SK-N-SH treated with all-trans-retinoic acid at 6 μM for 48 hours (cell line): ENCODE results near the gene TMEM131L.

Experiments used
- ISL1 ChIP-seq: fragments of 250-450 bp; sonication (Bioruptor Pico); IDR thresholded peaks from 2 replicates; pipeline ENCODE4 v2.1.2; 2022; ENCODE audit warnings: mild to moderate bottlenecking, moderate library complexity
- PATZ1 ChIP-seq: fragments of 250-450 bp; sonication (Bioruptor Pico); IDR thresholded peaks from 2 replicates; pipeline ENCODE4 v1.8.0; 2020; ENCODE audit warnings: mild to moderate bottlenecking, moderate library complexity, borderline replicate concordance
- SNAI2 ChIP-seq: fragments of 250-450 bp; sonication (Bioruptor Pico); IDR thresholded peaks from 2 replicates; pipeline ENCODE4 v1.5.0; 2020; ENCODE audit warnings: mild to moderate bottlenecking, moderate library complexity
- ZFP30 ChIP-seq: fragments of 450-650 bp; formaldehyde crosslinking; IDR thresholded peaks from 2 replicates; pipeline ENCODE4 v1.5.0; 2022; ENCODE audit warnings: mild to moderate bottlenecking, moderate library complexity

GRCh38 chr4:153479101-153479500 lies 12.9 kb downstream of the TMEM131L start:
- TF ChIP-seq ISL1, result no peak
- TF ChIP-seq ZFP30, result no peak
- no peak for TF ChIP-seq SNAI2 (CRISPR knock-in tag)
- TF ChIP-seq PATZ1 (CRISPR knock-in tag), result no peak
